GM12875 (cell line): ENCODE measurements around the gene ARHGAP4.

Source experiments
- H3K4me3 ChIP-seq: one replicate; pipeline ENCODE4 v1.5.1; 2011; ENCODE audit warnings: low read depth, low read length, control low read depth
- CTCF ChIP-seq: IDR thresholded peaks from 2 replicates; pipeline ENCODE4 v1.5.1; 2011; ENCODE audit warnings: low read depth, mild to moderate bottlenecking, control low read depth, inconsistent platforms, low read length, moderate library complexity, borderline replicate concordance; ENCODE audit not compliant: insufficient read depth

The ARHGAP4 gene

GRCh38 chrX:153925387-153925738 is 701 bp downstream of the ARHGAP4 start:
- peak overlapping the region; percentile 84 for H3K4me3 ChIP-seq
- no peak for TF ChIP-seq CTCF

DNA sequence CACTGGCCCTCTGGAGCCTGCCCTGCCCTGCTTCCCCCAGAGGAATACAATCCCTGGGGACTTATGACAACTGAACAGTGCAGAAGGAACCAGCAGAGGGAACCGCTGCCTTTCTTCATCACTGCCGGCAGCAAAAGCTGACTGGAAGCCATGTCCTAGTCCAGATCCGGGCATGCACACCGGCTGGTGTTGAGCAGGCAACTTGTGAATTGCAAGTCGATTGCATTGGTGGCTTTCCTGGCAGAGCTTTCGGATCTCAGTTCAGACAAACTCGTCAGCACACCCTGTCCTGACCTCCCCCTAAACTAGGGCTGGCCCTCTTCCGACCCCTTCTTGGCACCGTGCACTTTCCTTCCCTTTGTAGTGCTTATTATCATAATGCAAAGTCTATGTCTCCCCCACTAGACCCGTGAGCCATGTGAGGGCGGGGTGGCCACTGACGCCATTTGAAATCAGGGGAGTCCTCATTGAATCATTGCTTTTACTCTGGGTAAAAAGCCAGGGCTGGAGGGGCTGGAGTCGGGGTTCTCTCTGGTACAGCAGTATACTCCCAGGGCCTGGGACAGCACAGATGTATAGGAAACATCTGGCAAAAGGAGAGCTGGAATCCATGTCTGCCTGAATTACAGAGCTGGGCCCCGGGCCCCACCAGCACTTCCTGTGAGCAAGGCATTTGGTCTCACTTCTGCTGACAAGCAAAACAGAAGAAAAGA is 1.8 kb downstream of the ARHGAP4 start:
- H3K4me3 ChIP-seq, result peak overlapping the region; percentile 84
- TF ChIP-seq CTCF, result 0 out of 2 replicates have a peak, but pooled peaks have one; percentile 17

GRCh38 chrX:153922932-153923857 is 2.9 kb downstream of the ARHGAP4 start:
- peak; percentile 56; the same call in 1 of the 2 replicates for TF ChIP-seq CTCF
- no peak overlapping the region for H3K4me3 ChIP-seq

- H3K4me3 ChIP-seq, result no peak overlapping the region
Measured at GRCh38 chrX:153921511-153922446, 4.3 kb downstream of the ARHGAP4 start.

DNA sequence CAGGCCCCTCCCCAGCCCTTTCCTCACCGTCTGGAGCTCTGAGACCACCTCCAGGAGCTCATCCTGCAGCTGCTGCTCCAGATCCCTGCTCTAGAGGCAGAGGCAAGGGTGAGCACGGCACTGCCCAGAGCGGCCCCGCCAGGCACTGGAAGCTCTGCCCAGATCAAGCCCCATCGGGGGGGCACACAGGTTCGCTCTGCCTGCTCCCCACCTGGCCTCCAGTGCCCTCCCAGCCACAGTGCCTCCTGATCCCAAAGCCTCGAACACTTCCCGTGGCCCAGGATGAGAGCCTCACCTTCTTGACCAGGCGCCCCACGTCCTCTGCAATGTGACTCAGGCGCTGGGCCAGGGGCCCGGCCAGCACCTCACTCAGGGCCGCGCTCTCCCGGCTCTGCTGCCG is 5.0 kb downstream of the ARHGAP4 start:
- no peak for TF ChIP-seq CTCF
- H3K4me3 ChIP-seq, result no peak overlapping the region

More at GRCh38 chrX:153921511-153922446, 4.3 kb downstream of the ARHGAP4 start:
- TF ChIP-seq CTCF, result no peak

DNA sequence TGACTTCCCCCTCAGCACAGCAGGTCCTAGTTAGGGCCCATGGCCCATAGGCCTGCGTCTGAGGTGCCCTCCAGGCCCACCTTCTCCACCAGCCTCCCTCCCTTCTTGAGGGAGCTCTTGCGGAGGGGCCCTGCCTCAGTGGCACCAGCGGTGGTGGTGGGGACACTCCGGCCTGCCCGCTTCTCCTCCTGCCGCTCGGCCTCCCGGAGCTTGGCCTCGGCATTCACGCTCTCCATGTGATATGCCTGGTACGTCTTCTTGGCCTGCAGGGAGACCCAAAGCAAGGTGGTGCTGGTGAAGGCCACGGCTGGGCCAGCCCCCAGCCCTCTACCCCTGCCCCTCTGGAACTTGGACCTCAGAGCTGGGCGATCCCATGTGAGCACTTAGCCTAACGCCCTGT is 5.5 kb downstream of the ARHGAP4 start:
- H3K4me3 ChIP-seq, result no peak overlapping the region
- TF ChIP-seq CTCF, result no peak
